Measurements from ENCODE around the gene SFTA2. TPM values are rescaled to one million over a fixed set of nuclear protein-coding genes. Genes with fewer than 3 reads are reported as not detected.

Gene SFTA2
- total and polyA plus RNA-seq, 9 of the 15 experiments (the other 6 are each of a cell fraction or from before 2014, with no cell fraction given): not detected

DNA sequence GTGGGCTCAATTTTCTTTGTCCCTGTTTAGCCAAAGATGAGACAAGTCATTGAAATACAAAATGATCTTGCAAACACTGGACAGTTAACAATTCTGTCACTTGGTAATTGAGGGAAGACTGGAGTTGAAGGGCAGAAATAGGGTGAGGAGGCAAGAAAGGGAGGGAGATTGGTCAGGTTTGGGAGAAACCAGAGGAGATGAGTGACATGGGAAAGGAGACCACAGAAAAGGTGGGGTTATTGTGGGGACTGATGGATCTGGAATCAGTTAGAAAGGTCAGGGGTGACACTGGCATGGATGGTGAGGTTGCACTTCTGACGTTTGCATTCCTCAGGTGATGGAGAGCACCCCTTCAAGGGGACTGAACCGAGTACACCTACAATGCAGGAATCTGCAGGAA, 23.3 kb downstream of the SFTA2 start:
- Histone ChIP-seq H3K9me1 (ENCODE audit: control insufficient read depth, insufficient read depth, low read length) (no peaks in the 10 kb centered on the region), H3K27ac (ENCODE audit: extremely low read depth, low read depth, low read length) (peak overlapping the region; percentile 68), H3K9ac (ENCODE audit: insufficient read depth in 1 of 2, low read depth in 2 of 2, low read length in 2 of 2) (peak overlapping the region; percentile 88 to 92), H3K4me1 (replicated peaks in 1 of 2; ENCODE audit: control insufficient read depth in 2 of 2, insufficient read depth in 2 of 2, low read length in 2 of 2) (peaks cover 8 to 13% of the 10 kb centered on the region in 2 experiments), H4K20me1 (replicated peaks; ENCODE audit: control insufficient read depth, insufficient read depth, low read length) (no peaks in the 10 kb centered on the region), H3K4me3 (peak overlapping the region; percentile 76), H3K4me2 (ENCODE audit: insufficient read depth, low read length) (peak overlapping the region; percentile 98), H3K9me3 (replicated peaks; ENCODE audit: control insufficient read depth, insufficient read depth, low read depth, low read length) (no peaks in the 10 kb centered on the region), H3K27me3 (ENCODE audit: control insufficient read depth in 2 of 2, insufficient read depth in 2 of 2, low read length in 2 of 2) (no peaks in the 10 kb centered on the region), H3K36me3 (ENCODE audit: control insufficient read depth, insufficient read depth, low read length) (peaks cover 46% of the 10 kb centered on the region), H3K79me2 (ENCODE audit: control insufficient read depth, insufficient read depth, low read length) (peaks cover 15% of the 10 kb centered on the region), H2AFZ (ENCODE audit: low read depth, low read length) (peak overlapping the region; percentile 79)
- FAIRE-seq: peak; percentile 26
- no peak for DNase-seq (ENCODE audit: extremely low read depth in 1 of 4, low spot score in 3 of 4)
- TF ChIP-seq CBFB (CRISPR knock-in tag; IDR thresholded peaks at IDR 0.05) (0 out of 2 replicates have a peak, but pooled peaks have one; percentile 25), U2AF2 (optimal IDR thresholded peaks at IDR 0.05; ENCODE audit: low read depth, low read length) (no peak), MAFK (IDR thresholded peaks at IDR 0.05; ENCODE audit: low read length) (0 out of 2 replicates have a peak, but pooled peaks have one; percentile 5), ZBTB1 (CRISPR knock-in tag; IDR thresholded peaks at IDR 0.05; ENCODE audit: borderline replicate concordance, low read depth) (0 out of 2 replicates have a peak, but pooled peaks have one; percentile 37), CTBP1 (IDR thresholded peaks at IDR 0.05; ENCODE audit: borderline replicate concordance) (no peak), MED1 (CRISPR knock-in tag; IDR thresholded peaks at IDR 0.05; ENCODE audit: borderline replicate concordance) (0 out of 2 replicates have a peak, but pooled peaks have one; percentile 57), ZC3H4 (CRISPR knock-in tag; IDR thresholded peaks at IDR 0.05; ENCODE audit: borderline replicate concordance) (0 out of 2 replicates have a peak, but pooled peaks have one; percentile 50)
- TF ChIP-seq, protein P1, sequence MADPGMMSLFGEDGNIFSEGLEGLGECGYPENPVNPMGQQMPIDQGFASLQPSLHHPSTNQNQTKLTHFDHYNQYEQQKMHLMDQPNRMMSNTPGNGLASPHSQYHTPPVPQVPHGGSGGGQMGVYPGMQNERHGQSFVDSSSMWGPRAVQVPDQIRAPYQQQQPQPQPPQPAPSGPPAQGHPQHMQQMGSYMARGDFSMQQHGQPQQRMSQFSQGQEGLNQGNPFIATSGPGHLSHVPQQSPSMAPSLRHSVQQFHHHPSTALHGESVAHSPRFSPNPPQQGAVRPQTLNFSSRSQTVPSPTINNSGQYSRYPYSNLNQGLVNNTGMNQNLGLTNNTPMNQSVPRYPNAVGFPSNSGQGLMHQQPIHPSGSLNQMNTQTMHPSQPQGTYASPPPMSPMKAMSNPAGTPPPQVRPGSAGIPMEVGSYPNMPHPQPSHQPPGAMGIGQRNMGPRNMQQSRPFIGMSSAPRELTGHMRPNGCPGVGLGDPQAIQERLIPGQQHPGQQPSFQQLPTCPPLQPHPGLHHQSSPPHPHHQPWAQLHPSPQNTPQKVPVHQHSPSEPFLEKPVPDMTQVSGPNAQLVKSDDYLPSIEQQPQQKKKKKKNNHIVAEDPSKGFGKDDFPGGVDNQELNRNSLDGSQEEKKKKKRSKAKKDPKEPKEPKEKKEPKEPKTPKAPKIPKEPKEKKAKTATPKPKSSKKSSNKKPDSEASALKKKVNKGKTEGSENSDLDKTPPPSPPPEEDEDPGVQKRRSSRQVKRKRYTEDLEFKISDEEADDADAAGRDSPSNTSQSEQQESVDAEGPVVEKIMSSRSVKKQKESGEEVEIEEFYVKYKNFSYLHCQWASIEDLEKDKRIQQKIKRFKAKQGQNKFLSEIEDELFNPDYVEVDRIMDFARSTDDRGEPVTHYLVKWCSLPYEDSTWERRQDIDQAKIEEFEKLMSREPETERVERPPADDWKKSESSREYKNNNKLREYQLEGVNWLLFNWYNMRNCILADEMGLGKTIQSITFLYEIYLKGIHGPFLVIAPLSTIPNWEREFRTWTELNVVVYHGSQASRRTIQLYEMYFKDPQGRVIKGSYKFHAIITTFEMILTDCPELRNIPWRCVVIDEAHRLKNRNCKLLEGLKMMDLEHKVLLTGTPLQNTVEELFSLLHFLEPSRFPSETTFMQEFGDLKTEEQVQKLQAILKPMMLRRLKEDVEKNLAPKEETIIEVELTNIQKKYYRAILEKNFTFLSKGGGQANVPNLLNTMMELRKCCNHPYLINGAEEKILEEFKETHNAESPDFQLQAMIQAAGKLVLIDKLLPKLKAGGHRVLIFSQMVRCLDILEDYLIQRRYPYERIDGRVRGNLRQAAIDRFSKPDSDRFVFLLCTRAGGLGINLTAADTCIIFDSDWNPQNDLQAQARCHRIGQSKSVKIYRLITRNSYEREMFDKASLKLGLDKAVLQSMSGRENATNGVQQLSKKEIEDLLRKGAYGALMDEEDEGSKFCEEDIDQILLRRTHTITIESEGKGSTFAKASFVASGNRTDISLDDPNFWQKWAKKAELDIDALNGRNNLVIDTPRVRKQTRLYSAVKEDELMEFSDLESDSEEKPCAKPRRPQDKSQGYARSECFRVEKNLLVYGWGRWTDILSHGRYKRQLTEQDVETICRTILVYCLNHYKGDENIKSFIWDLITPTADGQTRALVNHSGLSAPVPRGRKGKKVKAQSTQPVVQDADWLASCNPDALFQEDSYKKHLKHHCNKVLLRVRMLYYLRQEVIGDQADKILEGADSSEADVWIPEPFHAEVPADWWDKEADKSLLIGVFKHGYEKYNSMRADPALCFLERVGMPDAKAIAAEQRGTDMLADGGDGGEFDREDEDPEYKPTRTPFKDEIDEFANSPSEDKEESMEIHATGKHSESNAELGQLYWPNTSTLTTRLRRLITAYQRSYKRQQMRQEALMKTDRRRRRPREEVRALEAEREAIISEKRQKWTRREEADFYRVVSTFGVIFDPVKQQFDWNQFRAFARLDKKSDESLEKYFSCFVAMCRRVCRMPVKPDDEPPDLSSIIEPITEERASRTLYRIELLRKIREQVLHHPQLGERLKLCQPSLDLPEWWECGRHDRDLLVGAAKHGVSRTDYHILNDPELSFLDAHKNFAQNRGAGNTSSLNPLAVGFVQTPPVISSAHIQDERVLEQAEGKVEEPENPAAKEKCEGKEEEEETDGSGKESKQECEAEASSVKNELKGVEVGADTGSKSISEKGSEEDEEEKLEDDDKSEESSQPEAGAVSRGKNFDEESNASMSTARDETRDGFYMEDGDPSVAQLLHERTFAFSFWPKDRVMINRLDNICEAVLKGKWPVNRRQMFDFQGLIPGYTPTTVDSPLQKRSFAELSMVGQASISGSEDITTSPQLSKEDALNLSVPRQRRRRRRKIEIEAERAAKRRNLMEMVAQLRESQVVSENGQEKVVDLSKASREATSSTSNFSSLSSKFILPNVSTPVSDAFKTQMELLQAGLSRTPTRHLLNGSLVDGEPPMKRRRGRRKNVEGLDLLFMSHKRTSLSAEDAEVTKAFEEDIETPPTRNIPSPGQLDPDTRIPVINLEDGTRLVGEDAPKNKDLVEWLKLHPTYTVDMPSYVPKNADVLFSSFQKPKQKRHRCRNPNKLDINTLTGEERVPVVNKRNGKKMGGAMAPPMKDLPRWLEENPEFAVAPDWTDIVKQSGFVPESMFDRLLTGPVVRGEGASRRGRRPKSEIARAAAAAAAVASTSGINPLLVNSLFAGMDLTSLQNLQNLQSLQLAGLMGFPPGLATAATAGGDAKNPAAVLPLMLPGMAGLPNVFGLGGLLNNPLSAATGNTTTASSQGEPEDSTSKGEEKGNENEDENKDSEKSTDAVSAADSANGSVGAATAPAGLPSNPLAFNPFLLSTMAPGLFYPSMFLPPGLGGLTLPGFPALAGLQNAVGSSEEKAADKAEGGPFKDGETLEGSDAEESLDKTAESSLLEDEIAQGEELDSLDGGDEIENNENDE (IDR thresholded peaks at IDR 0.05; ENCODE audit: low read depth, low read length): no peak
- in situ Hi-C loops (cut with MboI): no loop called here
- ChIA-PET CTCF (ENCODE audit: low intra/inter-chr PET ratio) (interaction anchor here (0.6 to 0.7 kb wide), 2 partner anchors 24 to 175 kb away, joined by 3 read pairs; partner anchors contain the start of gene DDR1), POLR2A (interaction anchor here (0.6 to 2.5 kb wide), 6 partner anchors 11 to 266 kb away, joined by 3 to 17 read pairs (median 4); no protein-coding TSS in a partner anchor)
- no peak for ATAC-seq
- WGBS (ENCODE audit: insufficient coverage, low coverage, missing lambda C conversion rate): 4% methylated on average over 2 of the region's 2 CpGs
- no TSS peak for BruUV-seq (replicated peaks)
- intact Hi-C loops (cut with micrococcal nuclease): no loop called here

Data from K562 (cell line).